ENCODE measurements around the gene MSL1. TPM values are rescaled to one million over a fixed set of nuclear protein-coding genes. Genes with fewer than 3 reads are reported as not detected.

Gene MSL1
- total and polyA plus RNA-seq, 2 of the 13 experiments (the other 11 are each of a cell fraction or from before 2014, with no cell fraction given), result 63.8 to 88.5 TPM

DNA sequence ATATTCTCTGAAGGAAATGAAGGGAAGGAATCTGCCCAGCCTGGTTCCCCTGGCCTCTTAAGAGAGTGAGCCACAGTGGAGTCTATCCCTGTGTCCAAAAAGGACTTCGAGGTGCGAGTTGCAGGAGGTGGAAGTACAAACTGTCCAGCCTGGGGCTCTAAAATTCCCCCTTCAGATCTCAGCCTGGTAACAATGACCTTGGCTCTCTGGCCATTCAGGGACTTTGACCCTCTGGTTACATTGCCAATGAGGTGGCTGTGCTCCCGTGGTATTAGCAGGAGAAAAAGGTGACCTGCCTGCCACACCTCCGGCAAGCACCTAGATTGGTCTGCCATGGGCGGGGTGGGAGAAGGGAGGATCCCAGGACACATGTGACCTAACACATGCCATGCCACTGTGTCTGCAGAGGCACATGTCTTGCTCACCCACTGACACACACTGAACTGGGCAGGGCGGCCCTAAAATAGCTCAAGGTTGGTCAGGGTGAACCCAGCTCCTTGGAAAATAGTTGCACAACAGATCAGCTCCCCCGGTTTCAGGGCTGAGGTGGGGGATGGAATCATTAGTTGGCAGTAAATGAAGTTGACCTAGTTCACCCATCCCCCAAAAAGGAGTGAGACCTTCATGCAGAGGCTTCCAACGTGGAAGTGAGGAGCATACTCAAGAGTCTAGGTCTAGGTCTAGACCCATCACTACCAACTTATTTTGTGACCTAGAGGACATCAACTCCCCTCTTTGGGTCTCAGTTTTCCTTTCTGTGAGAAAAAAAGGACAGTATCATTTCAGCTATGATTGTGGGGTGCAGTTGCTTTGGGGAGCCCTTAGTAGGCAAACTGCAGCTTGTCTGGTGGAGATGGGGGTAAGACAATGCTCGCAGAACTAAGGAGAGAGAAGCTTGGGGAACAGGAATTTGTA is 23.6 kb upstream of the MSL1 start (continued):
- TF ChIP-seq ZNF782 (CRISPR knock-in tag; IDR thresholded peaks at IDR 0.05; ENCODE audit: borderline replicate concordance), result 0 out of 2 replicates have a peak, but pooled peaks have one; percentile 88
- TF ChIP-seq, protein P1, sequence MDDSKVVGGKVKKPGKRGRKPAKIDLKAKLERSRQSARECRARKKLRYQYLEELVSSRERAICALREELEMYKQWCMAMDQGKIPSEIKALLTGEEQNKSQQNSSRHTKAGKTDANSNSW (CRISPR knock-in tag; IDR thresholded peaks at IDR 0.05; ENCODE audit: borderline replicate concordance), result 0 out of 2 replicates have a peak, but pooled peaks have one; percentile 79
- peak; percentile 36 for TF ChIP-seq ZNF629 (CRISPR knock-in tag; conservative IDR thresholded peaks at IDR 0.05)
- peak; percentile 90 for TF ChIP-seq NRL (CRISPR knock-in tag; IDR thresholded peaks at IDR 0.05; ENCODE audit: borderline replicate concordance)
- no peak for TF ChIP-seq U2AF1 (optimal IDR thresholded peaks at IDR 0.05; ENCODE audit: low read depth, low read length)
- TF ChIP-seq, protein P2, sequence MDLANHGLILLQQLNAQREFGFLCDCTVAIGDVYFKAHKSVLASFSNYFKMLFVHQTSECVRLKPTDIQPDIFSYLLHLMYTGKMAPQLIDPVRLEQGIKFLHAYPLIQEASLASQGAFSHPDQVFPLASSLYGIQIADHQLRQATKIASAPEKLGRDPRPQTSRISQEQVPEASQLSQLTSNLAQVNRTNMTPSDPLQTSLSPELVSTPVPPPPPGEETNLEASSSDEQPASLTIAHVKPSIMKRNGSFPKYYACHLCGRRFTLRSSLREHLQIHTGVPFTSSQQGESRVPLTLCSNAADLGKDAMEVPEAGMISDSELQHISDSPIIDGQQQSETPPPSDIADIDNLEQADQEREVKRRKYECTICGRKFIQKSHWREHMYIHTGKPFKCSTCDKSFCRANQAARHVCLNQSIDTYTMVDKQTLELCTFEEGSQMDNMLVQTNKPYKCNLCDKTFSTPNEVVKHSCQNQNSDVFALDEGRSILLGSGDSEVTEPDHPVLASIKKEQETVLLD (CRISPR knock-in tag; IDR thresholded peaks at IDR 0.05; ENCODE audit: low read depth), result peak; percentile 73
- TF ChIP-seq, protein P3, sequence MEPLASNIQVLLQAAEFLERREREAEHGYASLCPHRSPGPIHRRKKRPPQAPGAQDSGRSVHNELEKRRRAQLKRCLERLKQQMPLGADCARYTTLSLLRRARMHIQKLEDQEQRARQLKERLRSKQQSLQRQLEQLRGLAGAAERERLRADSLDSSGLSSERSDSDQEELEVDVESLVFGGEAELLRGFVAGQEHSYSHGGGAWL (CRISPR knock-in tag; IDR thresholded peaks at IDR 0.05), result peak; percentile 80; the same call in 1 of the 2 replicates
- peak; percentile 85; the same call in 1 of the 2 replicates for TF ChIP-seq ZNF788 (CRISPR knock-in tag; IDR thresholded peaks at IDR 0.05; ENCODE audit: borderline replicate concordance)
- no peak for TF ChIP-seq ZZZ3 (CRISPR knock-in tag; IDR thresholded peaks at IDR 0.05; ENCODE audit: borderline replicate concordance)
- TF ChIP-seq ZNF564 (CRISPR knock-in tag; IDR thresholded peaks at IDR 0.05), result peak; percentile 12; the same call in 1 of the 2 replicates
- peak; percentile 52; the same call in 1 of the 2 replicates for TF ChIP-seq KDM2A (CRISPR knock-in tag; IDR thresholded peaks at IDR 0.05; ENCODE audit: borderline replicate concordance, low read depth)
- 0 out of 2 replicates have a peak, but pooled peaks have one; percentile 67 for TF ChIP-seq ATF7-NPFF (CRISPR knock-in tag; IDR thresholded peaks at IDR 0.05; ENCODE audit: low read depth)
- TF ChIP-seq NONO (IDR thresholded peaks at IDR 0.05), result no peak
- TF ChIP-seq NONO (CRISPR knock-in tag; conservative IDR thresholded peaks at IDR 0.05), result no peak; the same call in 1 of the 2 replicates
- TF ChIP-seq ZNF468 (CRISPR knock-in tag; IDR thresholded peaks at IDR 0.05), result peak; percentile 93; the same call in 1 of the 2 replicates
- TF ChIP-seq, protein P4, sequence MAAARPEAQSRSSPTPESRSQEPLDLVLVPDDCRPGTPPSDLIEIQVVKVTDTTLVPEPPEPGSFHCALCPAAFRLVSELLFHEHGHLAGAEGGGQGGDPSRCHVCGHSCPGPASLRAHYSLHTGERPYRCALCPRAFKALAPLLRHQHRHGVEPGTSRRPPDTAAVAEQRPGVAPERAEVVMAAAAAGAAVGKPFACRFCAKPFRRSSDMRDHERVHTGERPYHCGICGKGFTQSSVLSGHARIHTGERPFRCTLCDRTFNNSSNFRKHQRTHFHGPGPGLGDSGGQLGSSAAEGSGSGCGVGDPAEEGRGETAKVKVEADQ (CRISPR knock-in tag; IDR thresholded peaks at IDR 0.05; ENCODE audit: borderline replicate concordance), result peak; percentile 58; the same call in 1 of the 2 replicates
- peak; percentile 84; the same call in 1 of the 2 replicates for TF ChIP-seq MIXL1 (CRISPR knock-in tag; IDR thresholded peaks at IDR 0.05)
- TF ChIP-seq ZSCAN9 (CRISPR knock-in tag; IDR thresholded peaks at IDR 0.05; ENCODE audit: borderline replicate concordance), result peak; percentile 88
- peak; percentile 89 for TF ChIP-seq IRF2 (CRISPR knock-in tag; IDR thresholded peaks at IDR 0.05)
- TF ChIP-seq, protein P5, sequence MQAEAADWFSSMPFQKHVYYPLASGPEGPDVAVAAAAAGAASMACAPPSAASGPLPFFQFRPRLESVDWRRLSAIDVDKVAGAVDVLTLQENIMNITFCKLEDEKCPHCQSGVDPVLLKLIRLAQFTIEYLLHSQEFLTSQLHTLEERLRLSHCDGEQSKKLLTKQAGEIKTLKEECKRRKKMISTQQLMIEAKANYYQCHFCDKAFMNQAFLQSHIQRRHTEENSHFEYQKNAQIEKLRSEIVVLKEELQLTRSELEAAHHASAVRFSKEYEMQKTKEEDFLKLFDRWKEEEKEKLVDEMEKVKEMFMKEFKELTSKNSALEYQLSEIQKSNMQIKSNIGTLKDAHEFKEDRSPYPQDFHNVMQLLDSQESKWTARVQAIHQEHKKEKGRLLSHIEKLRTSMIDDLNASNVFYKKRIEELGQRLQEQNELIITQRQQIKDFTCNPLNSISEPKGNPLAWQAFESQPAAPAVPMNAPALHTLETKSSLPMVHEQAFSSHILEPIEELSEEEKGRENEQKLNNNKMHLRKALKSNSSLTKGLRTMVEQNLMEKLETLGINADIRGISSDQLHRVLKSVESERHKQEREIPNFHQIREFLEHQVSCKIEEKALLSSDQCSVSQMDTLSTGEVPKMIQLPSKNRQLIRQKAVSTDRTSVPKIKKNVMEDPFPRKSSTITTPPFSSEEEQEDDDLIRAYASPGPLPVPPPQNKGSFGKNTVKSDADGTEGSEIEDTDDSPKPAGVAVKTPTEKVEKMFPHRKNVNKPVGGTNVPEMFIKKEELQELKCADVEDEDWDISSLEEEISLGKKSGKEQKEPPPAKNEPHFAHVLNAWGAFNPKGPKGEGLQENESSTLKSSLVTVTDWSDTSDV (CRISPR knock-in tag; IDR thresholded peaks at IDR 0.05), result no peak
- peak; percentile 83 for TF ChIP-seq ZKSCAN5 (CRISPR knock-in tag; IDR thresholded peaks at IDR 0.05)
- TF ChIP-seq ZFP36L2 (CRISPR knock-in tag; IDR thresholded peaks at IDR 0.05), result no peak
- TF ChIP-seq ATAD3A (CRISPR knock-in tag; IDR thresholded peaks at IDR 0.05), result no peak
- TF ChIP-seq EHMT2 (IDR thresholded peaks at IDR 0.05; ENCODE audit: borderline replicate concordance, low read depth, low read length), result peak; percentile 67
